GM10248 (cell line): ENCODE measurements around the gene DCHS1.
"Not testable (repeated sequence)": the region's sequence is repeated elsewhere in the genome, so short reads cannot be mapped to it uniquely, and the experiment has no call there.

ENCODE experiments used
- CTCF ChIA-PET: fragments of 300-600 bp; sonication (Branson Sonifier 250); formaldehyde crosslinking; extraction: SDS; loops from one replicate; lab custom pipeline; 2021; ENCODE audit warnings: antibody characterized with exemption; lab: Yijun Ruan, JAX
- POLR2A ChIA-PET: fragments of 350-650 bp; sonication (Branson Sonifier 250); formaldehyde crosslinking; extraction: SDS; loops from one replicate; lab custom pipeline; 2020; ENCODE audit warnings: antibody characterized with exemption; lab: Yijun Ruan, JAX
- DNase-seq: peaks from one replicate; pipeline ENCODE4 v3.0.0; 2012; ENCODE audit errors: extremely low spot score
- CTCF ChIP-seq: IDR thresholded peaks from 2 replicates; pipeline ENCODE4 v1.5.1; 2012; ENCODE audit warnings: mild to moderate bottlenecking, low read depth; ENCODE audit errors: extremely low read depth, missing control alignments, control extremely low read depth

Gene DCHS1

GRCh38 chr11:6655790-6656583 lies at the start of gene DCHS1:
Gene DCHS1 (minus strand): TSS chr11:6655809. CDS start chr11:6641613, 14,196 bp downstream.
- no peak for DNase-seq
- POLR2A ChIA-PET = no interaction called here

GRCh38 chr11:6703247-6704063 lies 47.8 kb upstream of the DCHS1 start:
- no peak for DNase-seq
- CTCF ChIA-PET = interaction anchor here (1.0 to 2.4 kb wide), 6 partner anchors 12 to 325 kb away, joined by 3 to 10 read pairs (median 7); no protein-coding TSS in a partner anchor
- POLR2A ChIA-PET = no interaction called here
- TF ChIP-seq CTCF = peak; percentile 31

More at GRCh38 chr11:6655790-6656583, at the start of gene DCHS1:
- no peak for TF ChIP-seq CTCF
- CTCF ChIA-PET = interaction anchor here (1.2 to 2.8 kb wide), 3 partner anchors 12 to 125 kb away, joined by 4 to 7 read pairs (median 5); partner anchors contain the start of gene MRPL17

GRCh38 chr11:6701955-6702354 lies 46.3 kb upstream of the DCHS1 start:
- CTCF ChIA-PET = interaction anchor here (1.0 to 2.4 kb wide), 8 partner anchors 13 to 323 kb away, joined by 3 to 10 read pairs (median 5); no protein-coding TSS in a partner anchor
- POLR2A ChIA-PET, DNase-seq: not testable (repeated sequence)

GRCh38 chr11:6695377-6695776 lies 39.8 kb upstream of the DCHS1 start:
- DNase-seq = no peak
- POLR2A ChIA-PET = no interaction called here

DNA sequence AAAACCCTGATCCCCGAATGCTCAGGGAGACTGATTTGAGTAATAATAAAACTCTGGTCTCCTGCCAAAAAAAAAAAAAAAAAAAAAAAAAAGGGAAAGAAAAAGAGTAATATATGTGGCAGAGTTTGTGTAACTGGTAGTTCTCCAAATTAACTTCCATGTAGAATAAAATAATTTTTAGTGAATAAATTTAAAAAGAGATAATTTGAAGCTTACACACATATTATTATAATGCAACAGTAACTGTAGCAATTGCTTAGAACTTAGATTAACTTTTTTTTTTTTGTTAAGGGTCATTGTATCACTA lies 38.6 kb upstream of the DCHS1 start:
- POLR2A ChIA-PET = no interaction called here

More at GRCh38 chr11:6695377-6695776, 39.8 kb upstream of the DCHS1 start:
- CTCF ChIA-PET = interaction anchor here (1.0 to 4.0 kb wide), 5 partner anchors 9 to 316 kb away, joined by 3 to 29 read pairs (median 6); partner anchors contain the start of gene MRPL17
- no peak for TF ChIP-seq CTCF

More for the DNA sequence above, 38.6 kb upstream of the DCHS1 start:
- CTCF ChIA-PET = interaction anchor here (1.1 to 4.0 kb wide), 6 partner anchors 12 to 315 kb away, joined by 4 to 29 read pairs (median 4); partner anchors contain the start of genes ARFIP2, MRPL17 and TIMM10B
- DNase-seq = no peak
- no peak for TF ChIP-seq CTCF
